OCI-LY7 (cell line): ENCODE measurements around the gene STX11. TPM values are rescaled to one million over a fixed set of nuclear protein-coding genes. Genes with fewer than 3 reads are reported as not detected.

ENCODE experiments used
- BruUV-seq: library from RNA; stranded (reverse); fragments of 400-500 nt; replicated peaks from 2 replicates; lab custom pipeline; 2021; lab: Mats Ljungman, UMichigan
- CTCF ChIA-PET: fragments of 300-600 bp; sonication (Branson Sonifier 250); formaldehyde crosslinking; loops from one replicate; lab custom pipeline; 2022; ENCODE audit warnings: antibody characterized with exemption; ENCODE audit not compliant: unreplicated experiment; lab: Charles Lee
- POLR2A ChIA-PET: fragments of 300-600 bp; sonication (Branson Sonifier 250); formaldehyde crosslinking; loops from one replicate; lab custom pipeline; 2022; ENCODE audit warnings: antibody characterized with exemption; lab: Charles Lee
- DNase-seq: peaks from one replicate; pipeline ENCODE4 v3.0.0-alpha.2; 2015; ENCODE audit warnings: low spot score
- H2AFZ ChIP-seq: fragments of 200-600 bp; sonication (generic), shearing (Covaris generic); 2 replicates; pipeline ENCODE4 v1.6.1; 2014; ENCODE audit warnings: mild to moderate bottlenecking, antibody characterized with exemption, low read length, moderate library complexity
- H3K27ac ChIP-seq: fragments of 200-600 bp; sonication (generic); 2 replicates; pipeline ENCODE4 v1.5.1; 2014; ENCODE audit warnings: mixed run types, low read depth, mild to moderate bottlenecking, moderate library complexity, low read length, inconsistent platforms; ENCODE audit not compliant: poor library complexity, severe bottlenecking
- H3K36me3 ChIP-seq: fragments of 200-600 bp; sonication (generic); 2 replicates; pipeline ENCODE4 v1.6.1; 2014; ENCODE audit warnings: mild to moderate bottlenecking, antibody characterized with exemption, low read length, moderate library complexity, mixed read lengths; ENCODE audit not compliant: insufficient read depth
- H3K4me1 ChIP-seq: fragments of 200-600 bp; sonication (generic); 2 replicates; pipeline ENCODE4 v1.5.1; 2014; ENCODE audit warnings: mild to moderate bottlenecking, low read length; ENCODE audit not compliant: insufficient read depth, poor library complexity, severe bottlenecking
- H3K4me2 ChIP-seq: fragments of 200-600 bp; sonication (generic); 2 replicates; pipeline ENCODE4 v1.6.1; 2014; ENCODE audit warnings: mild to moderate bottlenecking, low read length
- H3K4me3 ChIP-seq: fragments of 200-600 bp; sonication (generic); 2 replicates; pipeline ENCODE4 v1.5.1; 2014; ENCODE audit warnings: mild to moderate bottlenecking, low read depth, low read length; ENCODE audit not compliant: poor library complexity, severe bottlenecking
- H3K79me2 ChIP-seq: fragments of 200-600 bp; sonication (generic); 2 replicates; pipeline ENCODE4 v1.6.1; 2016; ENCODE audit warnings: low read depth, mild to moderate bottlenecking, low read length, moderate library complexity, mixed read lengths; ENCODE audit not compliant: insufficient read depth
- H3K9me2 ChIP-seq: fragments of 200-600 bp; sonication (generic); 2 replicates; pipeline ENCODE4 v1.6.1; 2016; ENCODE audit warnings: mild to moderate bottlenecking, low read length, mixed read lengths; ENCODE audit not compliant: insufficient read depth
- H3K9me3 ChIP-seq: fragments of 200-600 bp; sonication (generic); 2 replicates; pipeline ENCODE4 v1.6.1; 2014; ENCODE audit warnings: mild to moderate bottlenecking, mixed run types, low read length, mixed read lengths
- H4K20me1 ChIP-seq: fragments of 200-600 bp; sonication (generic); 2 replicates; pipeline ENCODE4 v1.6.1; 2014; ENCODE audit warnings: mild to moderate bottlenecking, antibody characterized with exemption, low read length, moderate library complexity, mixed read lengths; ENCODE audit not compliant: insufficient read depth
- CTCF ChIP-seq: fragments of 200-600 bp; sonication (generic); conservative IDR thresholded peaks from 2 replicates; pipeline ENCODE4 v1.5.1; 2014; ENCODE audit warnings: mild to moderate bottlenecking, antibody characterized with exemption, low read length, moderate library complexity, mixed read lengths
- EZH2phosphoT487 ChIP-seq: fragments of 200-600 bp; sonication (generic); IDR thresholded peaks from 2 replicates; pipeline ENCODE4 v1.6.1; 2018; ENCODE audit warnings: low read depth, borderline replicate concordance, mild to moderate bottlenecking, mixed run types, antibody characterized with exemption, low read length, moderate library complexity, mixed read lengths
- intact Hi-C: fragments of 100-400 bp; cut with micrococcal nuclease; formaldehyde crosslinking; loops from one replicate; pipeline ENCODE4 v1.10.0; 2022; ENCODE audit not compliant: unreplicated experiment
- total RNA-seq, 2 experiments: library from RNA; depleted of rRNA in 1 of 2; stranded (reverse); fragments of >200 nt in 1 of 2; shearing (Covaris generic) in 1 of 2; gene quantifications; 2 replicates each; pipeline ENCODE4 v1.2.3, GENCODE V29; 2014 to 2022

The STX11 gene
- total RNA-seq, 2 experiments from 2014 or later = 0.16 to 1.1 TPM

GRCh38 chr6:144123836-144124235, 26.5 kb upstream of the STX11 start:
- no peaks in the 10 kb centered on the region for H3K4me1 ChIP-seq
- no peaks in the 10 kb centered on the region for H3K9me3 ChIP-seq
- no peak overlapping the region for H2AFZ ChIP-seq
- no peak for DNase-seq
- no peaks in the 10 kb centered on the region for H3K36me3 ChIP-seq
- BruUV-seq = no TSS peak
- H3K27ac ChIP-seq = no peak overlapping the region
- no peaks in the 10 kb centered on the region for H4K20me1 ChIP-seq
- POLR2A ChIA-PET = interaction anchor here (0.5 to 2.0 kb wide), 9 partner anchors 9 to 1650 kb away, joined by 3 to 7 read pairs (median 3); no protein-coding TSS in a partner anchor
- CTCF ChIA-PET = no interaction called here
- intact Hi-C loops = no loop called here
- no peak for TF ChIP-seq EZH2phosphoT487
- no peak for TF ChIP-seq CTCF
- no peak overlapping the region for H3K4me2 ChIP-seq
- H3K9me2 ChIP-seq = no peaks in the 10 kb centered on the region
- H3K79me2 ChIP-seq = no peaks in the 10 kb centered on the region
- H3K4me3 ChIP-seq = no peak overlapping the region

- Histone ChIP-seq H3K9me2 (no peaks in the 10 kb centered on the region), H2AFZ (no peak overlapping the region), H3K4me1 (no peaks in the 10 kb centered on the region), H3K9me3 (no peaks in the 10 kb centered on the region), H3K4me2 (no peak overlapping the region), H3K4me3 (no peak overlapping the region), H3K79me2 (no peaks in the 10 kb centered on the region), H3K36me3 (no peaks in the 10 kb centered on the region), H4K20me1 (no peaks in the 10 kb centered on the region), H3K27ac (no peak overlapping the region)
- BruUV-seq = no TSS peak
- ChIA-PET POLR2A (interaction anchor here (0.5 to 1.2 kb wide), 7 partner anchors 16 to 420 kb away, joined by 3 to 6 read pairs (median 5); no protein-coding TSS in a partner anchor), CTCF (no interaction called here)
- no peak for TF ChIP-seq CTCF
- TF ChIP-seq EZH2phosphoT487 = no peak
- DNase-seq = no peak
- intact Hi-C loops = no loop called here
Measured at GRCh38 chr6:144127097-144127496, 23.2 kb upstream of the STX11 start.

- no peak overlapping the region for H3K27ac ChIP-seq
- no peak overlapping the region for H3K4me3 ChIP-seq
- no peaks in the 10 kb centered on the region for H3K36me3 ChIP-seq
- no TSS peak for BruUV-seq
- no peaks in the 10 kb centered on the region for H3K9me3 ChIP-seq
- no peak for DNase-seq
- H3K4me2 ChIP-seq = no peak overlapping the region
- no peaks in the 10 kb centered on the region for H4K20me1 ChIP-seq
- no peak overlapping the region for H2AFZ ChIP-seq
- ChIA-PET POLR2A (interaction anchor here (0.7 to 1.0 kb wide), 2 partner anchors 10 to 18 kb away, joined by 3 to 4 read pairs; no protein-coding TSS in a partner anchor), CTCF (interaction anchor here (0.6 kb wide), 1 partner anchor 1676 kb away, joined by 3 read pairs; no protein-coding TSS in a partner anchor)
- no peaks in the 10 kb centered on the region for H3K4me1 ChIP-seq
- no peaks in the 10 kb centered on the region for H3K79me2 ChIP-seq
- TF ChIP-seq CTCF = no peak
- no peak for TF ChIP-seq EZH2phosphoT487
- intact Hi-C loops = no loop called here
- no peaks in the 10 kb centered on the region for H3K9me2 ChIP-seq
Measured at GRCh38 chr6:144129469-144129868, 20.8 kb upstream of the STX11 start.
